ENCODE results near the gene DNAAF1.

The DNAAF1 gene

GRCh38 chr16:84161037-84161436 is 15.9 kb downstream of the DNAAF1 start:
- DNase-seq (ENCODE audit: low read depth in 2 of 2), result no peak

DNA sequence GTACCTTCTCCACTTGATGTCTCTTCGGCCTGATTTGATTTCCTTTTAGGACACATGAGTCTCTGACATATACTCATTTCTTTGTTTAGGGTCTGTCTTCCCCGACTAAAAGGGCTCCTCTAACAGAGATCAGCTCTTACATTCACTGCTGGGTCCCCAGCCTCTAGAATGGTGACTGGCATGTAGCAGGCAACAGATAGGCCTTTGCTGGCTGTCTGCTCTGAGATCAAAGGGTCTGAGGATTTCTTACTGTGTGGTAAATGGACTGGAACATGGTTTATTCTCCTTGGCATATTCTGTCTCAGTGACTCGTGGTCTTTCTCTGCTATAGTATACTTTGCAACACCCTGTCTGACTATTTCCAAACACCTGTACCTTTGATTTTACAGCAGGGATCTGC is 16.7 kb downstream of the DNAAF1 start:
- DNase-seq (ENCODE audit: low read depth in 2 of 2), result no peak

- DNase-seq (ENCODE audit: low read depth in 2 of 2), result no peak
Observed at GRCh38 chr16:84165746-84166145, 20.6 kb downstream of the DNAAF1 start.

DNA sequence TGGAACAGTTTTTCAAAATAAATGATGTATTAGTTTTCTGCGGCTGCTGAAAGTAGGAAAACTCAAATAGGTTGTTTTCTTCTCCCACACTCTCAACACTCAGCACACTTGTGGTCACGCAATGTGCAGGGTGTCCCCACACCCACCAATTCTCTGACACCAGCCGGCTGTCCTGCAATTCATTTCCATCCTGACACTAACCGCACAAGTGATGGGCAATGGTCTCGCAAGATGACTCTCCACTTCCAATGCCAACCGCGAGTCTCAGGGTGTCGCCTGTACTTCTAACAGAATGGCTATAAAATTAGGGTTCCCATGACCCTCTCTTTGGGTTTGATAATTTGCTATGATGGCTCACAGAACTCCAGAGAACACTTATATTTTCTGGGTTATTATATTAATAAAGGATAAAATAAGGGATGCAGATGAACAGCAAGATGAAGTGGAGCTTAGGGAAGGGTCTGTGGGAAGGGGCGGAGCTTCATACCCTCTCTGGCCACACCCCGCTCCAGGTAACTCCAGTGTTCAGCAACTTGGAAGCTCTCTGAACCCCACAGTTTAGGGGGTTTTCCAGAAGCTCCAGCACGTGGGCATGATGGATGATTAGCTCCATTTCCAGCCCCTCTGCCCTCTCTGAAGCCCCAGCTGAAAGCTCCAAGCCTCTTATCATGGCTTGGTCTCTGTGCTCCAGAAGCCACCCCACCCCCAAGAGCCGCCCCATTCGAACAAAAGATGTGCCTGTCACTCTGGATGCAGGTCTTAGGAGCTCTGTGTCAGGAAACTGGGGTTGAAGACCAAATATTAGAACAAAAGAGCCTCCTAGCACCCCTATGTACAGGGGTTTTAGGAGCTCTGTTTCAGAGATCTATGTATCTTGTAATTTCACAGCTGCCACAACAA is 21.9 kb downstream of the DNAAF1 start:
- DNase-seq (ENCODE audit: low read depth in 2 of 2), result peak in 1 of 2 donors; percentile 21

DNA sequence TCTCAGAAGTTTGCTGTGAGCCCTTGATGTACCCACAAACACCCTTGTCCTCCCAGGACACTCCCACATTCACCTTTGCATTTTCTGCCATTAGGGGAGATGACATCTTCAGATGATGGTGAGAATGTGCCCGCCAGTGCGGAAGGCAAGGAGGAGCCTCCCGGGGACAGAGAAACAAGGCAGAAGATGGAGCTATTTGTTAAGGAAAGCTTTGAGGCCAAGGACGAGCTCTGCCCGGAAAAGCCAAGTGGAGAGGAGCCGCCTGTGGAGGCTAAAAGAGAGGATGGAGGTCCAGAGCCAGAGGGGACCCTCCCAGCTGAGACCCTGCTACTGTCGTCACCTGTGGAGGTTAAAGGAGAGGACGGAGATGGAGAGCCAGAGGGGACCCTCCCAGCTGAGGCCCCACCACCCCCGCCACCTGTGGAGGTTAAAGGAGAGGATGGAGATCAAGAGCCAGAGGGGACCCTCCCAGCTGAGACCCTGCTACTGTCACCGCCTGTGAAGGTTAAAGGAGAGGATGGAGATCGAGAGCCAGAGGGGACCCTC is 24.7 kb downstream of the DNAAF1 start:
- DNase-seq (ENCODE audit: low read depth in 2 of 2), result no peak

GRCh38 chr16:84174396-84174795 is 29.3 kb downstream of the DNAAF1 start:
- DNase-seq (ENCODE audit: low read depth in 2 of 2), result no peak

GRCh38 chr16:84175350-84176081 is 30.4 kb downstream of the DNAAF1 start:
- peak; percentile 33 to 47 for DNase-seq (ENCODE audit: low read depth in 2 of 2)

GRCh38 chr16:84176192-84177053 is 31.3 kb downstream of the DNAAF1 start:
- DNase-seq (ENCODE audit: low read depth in 2 of 2), result no peak

DNA sequence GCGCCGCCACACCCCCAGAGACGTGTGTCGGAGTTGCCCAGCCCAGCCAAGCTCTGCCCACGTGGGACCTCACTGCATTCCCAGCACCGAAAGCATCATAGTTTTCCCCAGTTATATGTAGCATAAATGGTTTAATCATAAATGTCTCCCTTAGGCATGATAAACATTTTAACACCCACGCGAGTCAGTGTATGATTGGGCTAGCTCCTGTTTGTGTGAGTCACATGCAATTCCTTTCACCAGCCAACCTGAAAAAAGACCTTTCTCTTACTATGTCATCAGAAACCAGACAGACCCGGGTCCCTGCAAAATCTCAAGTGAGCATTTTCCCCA is 32.6 kb downstream of the DNAAF1 start:
- no peak for DNase-seq (ENCODE audit: low read depth in 2 of 2)

- no peak for DNase-seq (ENCODE audit: low read depth in 2 of 2)
Observed at GRCh38 chr16:84178146-84178765, 33.1 kb downstream of the DNAAF1 start.

- DNase-seq (ENCODE audit: low read depth in 2 of 2), result no peak
Observed at GRCh38 chr16:84178892-84179611, 33.9 kb downstream of the DNAAF1 start.

- DNase-seq (ENCODE audit: low read depth in 2 of 2), result no peak
Observed at GRCh38 chr16:84179612-84180320, 34.7 kb downstream of the DNAAF1 start.

- no peak for DNase-seq (ENCODE audit: low read depth in 2 of 2)
Observed at GRCh38 chr16:84180519-84181140, 35.5 kb downstream of the DNAAF1 start.

DNA sequence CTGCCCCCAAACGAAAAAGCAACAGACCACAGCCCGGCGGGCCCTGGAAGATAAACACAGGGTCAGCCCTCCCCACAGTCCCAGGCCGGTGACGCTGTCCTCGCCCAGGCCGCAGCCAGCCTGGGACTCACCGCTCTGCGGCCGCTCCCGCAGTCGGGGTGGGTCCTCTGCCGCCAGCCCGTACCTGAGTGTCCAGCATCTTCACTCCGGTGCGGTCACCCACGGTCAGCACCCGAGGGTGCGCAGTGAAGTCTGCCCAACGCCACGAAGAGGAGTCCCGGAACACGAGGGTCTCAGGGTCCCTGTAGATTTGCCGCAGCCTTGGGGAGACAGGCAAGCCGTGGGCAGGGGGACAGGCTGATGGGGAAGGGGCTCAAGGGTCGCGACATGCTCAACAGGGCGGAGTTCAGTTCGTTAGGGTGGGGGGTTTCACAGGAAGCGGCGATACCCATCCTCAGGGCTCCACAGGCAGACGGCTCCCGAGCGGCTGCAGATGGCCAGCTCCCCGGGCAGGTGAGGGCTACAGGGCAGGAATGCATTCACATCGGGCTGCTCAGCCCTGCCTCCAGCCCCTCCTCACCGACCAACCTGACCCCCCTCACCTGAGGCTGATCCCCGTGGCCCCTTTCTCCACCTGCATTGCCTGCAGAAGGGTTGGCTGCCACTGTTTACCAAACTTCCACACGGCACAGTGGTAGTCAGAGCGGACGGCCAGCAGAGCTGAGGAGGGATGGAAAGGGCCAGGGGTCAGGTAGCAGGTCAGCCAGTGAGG is 36.2 kb downstream of the DNAAF1 start:
- DNase-seq (ENCODE audit: low read depth in 2 of 2), result no peak

- no peak for DNase-seq (ENCODE audit: low read depth in 2 of 2)
Observed at GRCh38 chr16:84182104-84182503, 37.0 kb downstream of the DNAAF1 start.

DNA sequence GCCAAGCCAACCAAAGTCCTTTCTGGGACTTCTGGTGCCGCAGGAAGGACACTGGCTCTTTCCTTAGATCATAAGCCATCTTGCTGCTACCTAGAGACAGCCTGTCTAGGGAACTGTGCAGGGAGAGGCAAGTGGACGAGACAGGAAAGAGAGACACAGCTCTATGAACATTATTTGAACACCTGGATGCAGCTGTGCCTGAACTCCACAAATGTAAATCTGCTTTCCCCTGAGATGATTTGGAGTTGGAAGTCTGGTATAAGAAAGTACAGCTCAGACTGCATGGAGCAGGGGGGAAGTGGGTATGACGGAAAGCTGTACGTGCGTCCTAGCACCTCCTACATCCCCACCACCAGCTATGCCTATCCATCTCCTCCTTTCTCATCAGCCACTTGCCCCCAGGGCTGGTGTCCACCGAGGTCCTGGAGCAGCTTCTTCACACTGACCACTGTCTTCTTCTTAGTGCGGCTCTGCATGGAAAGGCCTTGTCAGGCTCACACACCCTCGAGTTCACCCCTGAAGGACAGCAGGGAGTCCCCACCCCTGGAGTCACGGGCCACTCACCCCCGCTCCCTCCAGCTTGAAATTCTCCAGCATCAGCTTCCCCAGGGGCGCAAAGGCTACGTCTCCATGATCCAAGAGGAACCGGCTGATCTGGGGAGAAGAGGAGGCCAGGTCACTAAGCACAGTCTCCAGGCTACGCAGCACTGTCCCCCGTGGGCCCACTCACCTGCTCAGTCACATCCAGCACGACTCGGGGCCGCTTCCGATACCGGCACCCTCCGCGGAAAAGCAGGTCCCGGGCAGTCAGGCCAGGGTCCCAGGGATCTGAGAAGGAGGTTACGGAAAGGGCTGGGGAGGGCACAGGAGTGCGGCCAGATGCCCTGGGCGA is 37.8 kb downstream of the DNAAF1 start:
- no peak for DNase-seq (ENCODE audit: low read depth in 2 of 2)

- no peak for DNase-seq (ENCODE audit: low read depth in 2 of 2)
Observed at GRCh38 chr16:84183572-84183875, 38.4 kb downstream of the DNAAF1 start.
